Breast epithelium (tissue), 3 donors: ENCODE data around the gene TOLLIP.

Experiments used
- CTCF ChIP-seq, 3 donors: fragments of 450-650 bp; IDR thresholded peaks; one replicate each; pipeline ENCODE4 v1.5.1; 2016 to 2017; ENCODE audit warnings: antibody characterized with exemption in 3 of 3, mild to moderate bottlenecking in 3 of 3, moderate library complexity in 3 of 3
- POLR2A ChIP-seq: fragments of 450-650 bp; IDR thresholded peaks from one replicate; pipeline ENCODE4 v1.6.1; 2016; ENCODE audit warnings: antibody characterized with exemption, mild to moderate bottlenecking, moderate library complexity
- POLR2AphosphoS5 ChIP-seq, 3 donors: sonication (generic); formaldehyde crosslinking; IDR thresholded peaks; one replicate each; pipeline ENCODE4 v1.6.1; 2017; ENCODE audit warnings: antibody characterized with exemption in 3 of 3

GRCh38 chr11:1251236-1251770 is 58.1 kb downstream of the TOLLIP start:
- TF ChIP-seq POLR2AphosphoS5 (IDR thresholded peaks at IDR 0.05) (no peak), CTCF (IDR thresholded peaks at IDR 0.05) (no peak), POLR2A (no peak)
